Hepatocyte (in vitro differentiated cells): ENCODE measurements around the gene PIKFYVE.

Source experiments
- CTCF ChIP-seq: fragments of 200-600 bp; sonication (generic); IDR thresholded peaks from 2 replicates; pipeline ENCODE4 v1.5.1; 2016; ENCODE audit warnings: antibody characterized with exemption, mild to moderate bottlenecking; ENCODE audit not compliant: poor library complexity
- EZH2 ChIP-seq: fragments of 200-600 bp; sonication (generic); IDR thresholded peaks from 2 replicates; pipeline ENCODE4 v1.6.1; 2016; ENCODE audit warnings: antibody characterized with exemption, mild to moderate bottlenecking, borderline replicate concordance

GRCh38 chr2:208295834-208296233 is 29.8 kb downstream of the PIKFYVE start:
- TF ChIP-seq CTCF (no peak), EZH2 (no peak)
